ENCODE measurements around the gene PRSS1.
"Not testable (repeated sequence)": the region's sequence is repeated elsewhere in the genome, so short reads cannot be mapped to it uniquely, and the experiment has no call there.

PRSS1 gene

DNA sequence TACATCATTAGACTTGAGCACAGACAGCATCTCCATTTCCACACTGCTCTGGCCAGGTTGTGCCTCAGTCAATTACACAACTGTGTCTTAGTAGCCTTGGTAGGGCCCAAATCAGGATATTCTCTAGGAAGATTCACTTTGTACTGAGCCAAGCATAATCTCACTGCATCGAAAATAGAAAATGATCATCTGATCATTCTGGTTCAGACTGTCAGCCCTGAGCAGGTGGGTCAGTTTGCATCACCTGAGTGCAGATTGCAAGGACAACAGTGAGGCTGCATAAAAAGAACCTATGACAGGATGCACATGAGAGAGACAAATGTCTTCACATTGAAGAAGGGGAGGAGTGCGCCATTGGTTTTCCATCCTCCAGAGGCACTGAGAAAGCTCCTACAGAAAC, 862 bp upstream of the PRSS1 start:
- not testable (repeated sequence) for DNase-seq

DNA sequence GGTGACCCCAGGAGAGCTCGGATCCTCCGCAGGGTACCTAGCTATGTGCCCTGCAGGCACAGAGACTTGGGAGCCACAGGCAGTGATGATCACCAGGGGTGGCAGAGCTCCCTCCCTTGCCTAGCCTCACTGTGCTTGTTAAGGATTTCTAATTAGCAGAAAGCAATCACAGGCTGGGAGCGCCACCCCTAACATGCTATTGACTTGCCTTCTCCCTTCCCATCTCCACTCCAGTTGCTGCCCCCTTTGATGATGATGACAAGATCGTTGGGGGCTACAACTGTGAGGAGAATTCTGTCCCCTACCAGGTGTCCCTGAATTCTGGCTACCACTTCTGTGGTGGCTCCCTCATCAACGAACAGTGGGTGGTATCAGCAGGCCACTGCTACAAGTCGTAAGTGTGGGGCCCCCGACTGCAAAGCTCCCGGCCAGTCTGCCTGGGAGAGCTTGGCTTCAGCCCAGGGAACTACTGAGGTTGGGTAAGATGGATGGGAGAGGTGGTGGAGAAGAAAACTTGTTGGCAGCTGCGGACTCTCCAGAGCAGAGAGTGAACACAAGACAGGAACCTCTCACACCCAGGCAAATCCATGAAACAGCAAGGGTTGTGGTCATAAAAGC, 1.2 kb downstream of the PRSS1 start:
- DNase-seq: no peak

DNA sequence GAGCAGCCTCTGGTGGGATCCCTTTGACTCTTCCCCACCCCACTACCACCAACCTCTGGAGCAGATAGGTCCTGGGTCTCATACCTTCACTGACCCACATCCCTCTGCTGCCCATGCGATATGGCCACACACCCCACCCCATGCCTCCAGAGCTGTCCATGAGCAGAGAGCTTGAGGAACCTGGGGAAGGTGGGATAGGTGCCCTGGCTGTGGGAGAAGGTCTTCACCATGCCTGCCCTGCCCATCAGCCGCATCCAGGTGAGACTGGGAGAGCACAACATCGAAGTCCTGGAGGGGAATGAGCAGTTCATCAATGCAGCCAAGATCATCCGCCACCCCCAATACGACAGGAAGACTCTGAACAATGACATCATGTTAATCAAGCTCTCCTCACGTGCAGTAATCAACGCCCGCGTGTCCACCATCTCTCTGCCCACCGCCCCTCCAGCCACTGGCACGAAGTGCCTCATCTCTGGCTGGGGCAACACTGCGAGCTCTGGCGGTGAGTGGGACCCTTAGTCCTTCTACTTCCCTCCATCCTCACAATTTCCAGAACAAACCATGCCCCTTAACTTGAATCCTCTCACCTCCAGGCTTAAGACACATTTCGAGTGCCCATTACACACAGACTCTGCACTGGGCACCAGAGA, 2.4 kb downstream of the PRSS1 start:
- DNase-seq: not testable (repeated sequence)

DNA sequence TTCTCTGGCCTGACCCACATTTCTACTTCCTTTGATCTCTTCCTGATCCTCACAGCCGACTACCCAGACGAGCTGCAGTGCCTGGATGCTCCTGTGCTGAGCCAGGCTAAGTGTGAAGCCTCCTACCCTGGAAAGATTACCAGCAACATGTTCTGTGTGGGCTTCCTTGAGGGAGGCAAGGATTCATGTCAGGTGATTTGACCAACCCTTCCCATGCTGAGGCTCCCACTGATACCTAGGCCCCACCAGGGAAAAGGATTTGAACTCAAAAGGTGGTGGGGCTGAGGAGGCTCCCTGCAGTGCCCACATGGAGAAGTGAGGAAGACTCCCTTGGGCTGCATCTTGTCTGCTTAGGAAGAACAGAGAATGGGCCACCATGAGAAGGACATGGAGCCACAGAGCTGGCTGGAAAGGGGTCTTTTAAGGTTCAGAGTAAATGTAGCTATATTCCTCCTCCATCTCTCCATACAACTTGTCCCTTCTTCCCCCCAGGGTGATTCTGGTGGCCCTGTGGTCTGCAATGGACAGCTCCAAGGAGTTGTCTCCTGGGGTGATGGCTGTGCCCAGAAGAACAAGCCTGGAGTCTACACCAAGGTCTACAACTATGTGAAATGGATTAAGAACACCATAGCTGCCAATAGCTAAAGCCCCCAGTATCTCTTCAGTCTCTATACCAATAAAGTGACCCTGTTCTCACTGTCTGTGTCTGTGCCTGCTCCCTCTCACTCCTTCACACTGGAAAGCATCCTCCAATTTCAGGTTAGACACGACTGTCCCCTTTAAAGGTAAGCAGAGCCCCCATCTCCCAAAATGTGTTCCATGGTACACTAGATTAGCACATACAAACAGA, 3.3 kb downstream of the PRSS1 start:
- DNase-seq: no peak

DNA sequence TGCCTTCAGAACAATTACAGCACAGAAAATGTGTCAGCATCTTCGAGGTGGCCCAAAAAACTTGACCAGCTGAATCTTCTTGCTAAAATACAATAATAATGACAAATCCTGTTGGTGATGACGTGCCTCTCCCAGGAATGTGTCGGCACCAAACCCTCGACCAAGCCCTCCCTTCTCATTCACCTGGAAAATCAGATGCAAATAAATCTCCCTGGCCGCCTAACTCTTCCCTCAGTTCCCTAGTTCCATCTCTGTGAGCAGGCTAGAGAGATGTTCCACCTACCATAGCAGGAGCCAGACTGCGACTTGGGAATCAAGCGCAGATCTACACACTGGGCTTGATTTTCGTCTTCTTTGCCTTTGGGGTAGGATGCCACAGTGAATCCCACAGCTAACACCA, 4.1 kb downstream of the PRSS1 start:
- DNase-seq: no peak

- not testable (repeated sequence) for DNase-seq
These were observed 4.7 kb downstream of the PRSS1 start for GRCh38 chr7:142753925-142754491.

GRCh38 chr7:142754681-142755575, 5.7 kb downstream of the PRSS1 start:
- DNase-seq: no peak

DNA sequence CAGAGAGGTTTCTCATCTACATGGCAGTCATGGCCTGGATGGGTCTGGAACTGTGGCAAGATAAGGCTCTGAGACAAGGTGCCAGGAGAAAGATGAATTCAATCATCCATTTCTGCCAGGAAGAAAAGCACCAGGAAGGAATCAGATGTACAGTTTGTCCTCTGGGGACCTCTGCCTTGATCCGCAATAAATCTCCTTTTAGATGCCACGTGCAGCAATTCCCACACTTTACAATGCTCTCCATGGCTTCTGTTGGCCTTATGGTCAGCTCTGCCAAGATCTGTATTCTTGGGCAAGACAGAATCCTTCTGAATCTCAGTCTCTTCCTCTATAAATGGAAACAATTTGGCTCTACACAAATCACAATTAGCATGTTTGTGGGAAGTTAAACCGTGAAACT, 9.0 kb downstream of the PRSS1 start:
- DNase-seq: not testable (repeated sequence)

DNA sequence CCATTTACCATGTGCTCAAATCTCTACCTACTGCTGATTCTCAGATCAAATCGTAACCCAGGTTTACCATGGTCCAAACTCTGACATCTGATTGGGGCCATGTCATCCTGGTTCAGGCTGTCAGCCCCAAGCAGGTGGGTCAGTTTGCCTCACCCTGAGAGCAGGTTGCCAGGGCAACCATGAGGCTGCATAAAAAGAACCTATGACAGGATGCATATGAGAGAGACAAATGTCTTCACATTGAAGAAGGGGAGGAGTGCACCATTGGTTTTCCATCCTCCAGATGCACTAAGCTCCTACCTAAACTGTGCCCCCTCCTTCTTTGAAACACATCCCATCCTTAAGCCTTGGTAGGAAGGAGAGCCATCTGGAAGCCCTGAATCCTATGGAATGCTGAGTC, 10.2 kb downstream of the PRSS1 start:
- no peak for DNase-seq

GRCh38 chr7:142760071-142760642, 10.9 kb downstream of the PRSS1 start:
- no peak for DNase-seq

DNA sequence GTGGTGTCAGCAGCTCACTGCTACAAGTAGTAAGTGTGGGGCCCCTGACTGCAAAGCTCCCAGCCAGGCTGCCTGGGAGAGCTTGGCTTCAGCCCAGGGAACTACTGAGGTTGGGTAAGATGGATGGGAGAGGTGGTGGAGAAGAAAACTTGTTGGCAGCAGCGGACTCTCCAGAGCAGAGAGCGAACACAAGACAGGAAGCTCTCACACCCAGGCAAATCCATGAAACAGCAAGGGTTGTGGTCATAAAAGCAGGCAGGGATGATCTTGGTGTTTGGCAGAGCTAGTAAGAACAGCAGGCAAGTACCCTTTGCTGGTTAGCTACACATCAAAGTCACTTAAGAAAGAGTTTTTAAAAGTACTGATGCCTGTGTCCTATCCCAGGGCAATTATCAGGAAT, 12.3 kb downstream of the PRSS1 start:
- DNase-seq: not testable (repeated sequence)

- no peak for DNase-seq
These were observed 12.8 kb downstream of the PRSS1 start for GRCh38 chr7:142762104-142762503.

DNA sequence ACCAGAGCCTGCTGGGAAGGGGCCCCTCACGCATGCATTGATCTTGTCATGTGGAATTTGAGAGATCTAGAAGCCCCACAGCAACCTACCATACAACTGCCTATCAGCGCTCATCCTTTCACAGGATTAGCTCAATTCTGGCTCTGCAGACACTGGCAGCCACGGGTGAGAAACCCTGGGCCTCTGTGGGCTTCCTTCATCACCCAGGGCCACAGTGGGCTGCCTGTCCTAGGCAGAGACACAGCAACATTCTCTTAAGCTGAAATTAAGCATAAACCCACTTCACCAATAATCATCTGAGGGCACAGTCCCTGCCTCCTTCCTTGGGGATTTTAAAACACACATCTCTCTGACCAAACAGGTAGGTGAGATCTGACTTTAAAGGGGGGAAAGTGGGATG, 18.2 kb downstream of the PRSS1 start:
- no peak for DNase-seq

DNA sequence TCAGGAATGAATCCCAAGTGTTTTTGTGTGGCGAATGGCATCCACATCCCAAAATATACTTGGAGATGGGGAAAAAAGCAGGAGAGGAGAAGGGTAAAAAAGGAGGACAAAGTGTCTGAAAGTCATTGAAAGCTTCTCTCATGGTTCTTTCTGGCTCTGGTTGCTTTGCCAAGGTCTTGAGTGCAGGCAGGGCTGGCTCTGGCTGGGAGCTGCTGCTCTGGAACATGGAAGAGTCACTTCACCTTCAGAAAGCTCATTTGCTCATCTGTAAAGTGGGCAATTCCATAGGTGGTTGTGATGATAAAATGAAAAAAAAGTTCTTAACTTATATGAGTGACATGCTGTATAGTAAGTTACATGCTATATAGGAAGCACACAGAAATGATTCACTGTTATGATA, 18.6 kb downstream of the PRSS1 start:
- no peak for DNase-seq

- DNase-seq: not testable (repeated sequence)
These were observed 19.6 kb downstream of the PRSS1 start for GRCh38 chr7:142768885-142769284.

GRCh38 chr7:142770661-142771352, 21.5 kb downstream of the PRSS1 start, which contains the start of gene PRSS2:
Gene PRSS2, plus strand, starts transcription at chr7:142770970. Its CDS starts 13 bp downstream, at chr7:142770983.
- DNase-seq: no peak

DNA sequence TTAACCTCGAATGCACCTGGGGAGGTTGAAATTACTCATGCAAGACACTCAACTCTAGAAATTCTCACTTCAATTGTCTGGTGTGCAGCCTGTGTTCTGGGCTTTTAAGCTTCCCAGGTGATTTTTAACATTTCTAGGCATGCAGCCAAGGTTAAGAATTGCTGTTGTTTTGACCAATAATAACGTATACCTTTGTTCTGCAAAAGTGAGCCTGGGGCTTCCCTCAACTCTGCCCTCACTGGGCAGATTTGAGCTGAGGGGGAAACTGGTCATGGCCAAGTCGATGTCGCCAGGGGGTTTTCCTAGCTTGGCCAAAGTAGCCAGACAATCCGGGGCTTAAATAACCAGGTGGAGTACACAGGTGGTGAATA, 22.1 kb downstream of the PRSS1 start:
- no peak for DNase-seq

GRCh38 chr7:142772051-142772450, 22.8 kb downstream of the PRSS1 start:
- no peak for DNase-seq

GRCh38 chr7:142772673-142773072, 23.4 kb downstream of the PRSS1 start:
- DNase-seq: no peak

DNA sequence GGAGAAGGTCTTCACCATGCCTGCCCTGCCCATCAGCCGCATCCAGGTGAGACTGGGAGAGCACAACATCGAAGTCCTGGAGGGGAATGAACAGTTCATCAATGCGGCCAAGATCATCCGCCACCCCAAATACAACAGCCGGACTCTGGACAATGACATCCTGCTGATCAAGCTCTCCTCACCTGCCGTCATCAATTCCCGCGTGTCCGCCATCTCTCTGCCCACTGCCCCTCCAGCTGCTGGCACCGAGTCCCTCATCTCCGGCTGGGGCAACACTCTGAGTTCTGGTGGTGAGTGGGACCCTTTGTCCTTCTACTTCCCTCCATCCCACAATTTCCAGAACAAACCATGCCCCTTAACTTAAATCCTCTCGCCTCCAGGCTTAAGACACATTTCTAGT, 24.0 kb downstream of the PRSS1 start:
- no peak for DNase-seq

GRCh38 chr7:142773937-142774744, 24.9 kb downstream of the PRSS1 start:
- DNase-seq: no peak

All from NCI-H1436 (cell line).